H1 (cell line): ENCODE measurements around the gene PDK1. TPM values are rescaled to one million over a fixed set of nuclear protein-coding genes. Genes with fewer than 3 reads are reported as not detected.
"Not testable (repeated sequence)": the region's sequence is repeated elsewhere in the genome, so short reads cannot be mapped to it uniquely, and the experiment has no call there.

Source experiments
- CTCF ChIA-PET: fragments of 300-600 bp; sonication (Branson Sonifier 250); formaldehyde crosslinking; loops from one replicate; lab custom pipeline; 2021; ENCODE audit not compliant: partially characterized antibody; lab: Charles Lee
- POLR2A ChIA-PET: fragments of 300-600 bp; sonication (Branson Sonifier 250); formaldehyde crosslinking; loops from one replicate; lab custom pipeline; 2021; ENCODE audit warnings: inconsistent platforms; ENCODE audit not compliant: partially characterized antibody; lab: Charles Lee
- DNase-seq, 2 experiments: peaks; one replicate each; pipeline versions ENCODE4 v3.0.0 to v3.0.0-alpha.2; 2010 to 2022; ENCODE audit warnings: low spot score in 2 of 2, low read depth in 1 of 2, mixed read lengths in 1 of 2
- FAIRE-seq: peaks from 2 replicates; lab custom pipeline; 2011; peaks lifted over from hg19 to GRCh38; lab: Jason Lieb, UNC
- H2AFZ ChIP-seq: 2 replicates; pipeline ENCODE4 v1.8.1; 2012; ENCODE audit warnings: low read length, inconsistent platforms
- H2AK5ac ChIP-seq: 2 replicates; pipeline ENCODE4 v1.6.1; 2013; ENCODE audit warnings: low read depth, low read length
- H2BK120ac ChIP-seq: replicated peaks from 2 replicates; pipeline ENCODE3; 2013; ENCODE audit warnings: low read depth, low read length, inconsistent platforms
- H2BK12ac ChIP-seq: 2 replicates; pipeline ENCODE4 v1.6.1; 2013; ENCODE audit warnings: low read depth, low read length
- H2BK15ac ChIP-seq: 2 replicates; pipeline ENCODE4 v1.6.1; 2013; ENCODE audit warnings: low read length
- H2BK20ac ChIP-seq: 2 replicates; pipeline ENCODE4 v1.6.1; 2013; ENCODE audit warnings: low read length
- H2BK5ac ChIP-seq: 2 replicates; pipeline ENCODE4 v1.6.1; 2013; ENCODE audit warnings: low read depth, low read length
- H3K14ac ChIP-seq: 2 replicates; pipeline ENCODE4 v1.6.1; 2013; ENCODE audit warnings: inconsistent platforms; ENCODE audit not compliant: insufficient read length
- H3K18ac ChIP-seq: 2 replicates; pipeline ENCODE4 v1.6.1; 2013; ENCODE audit warnings: low read length; ENCODE audit errors: extremely low read depth
- H3K23ac ChIP-seq: 2 replicates; pipeline ENCODE4 v1.6.1; 2013; ENCODE audit warnings: inconsistent platforms; ENCODE audit not compliant: insufficient read length
- H3K23me2 ChIP-seq: 2 replicates; pipeline ENCODE4 v1.6.1; 2013; ENCODE audit warnings: low read depth, low read length
- H3K27ac ChIP-seq: 2 replicates; pipeline ENCODE4 v1.6.1; 2011; ENCODE audit warnings: low read depth, low read length, inconsistent platforms
- H3K27me3 ChIP-seq, 4 experiments: replicated peaks in 1 of 4; 1 replicate in 1 of 4; 2 replicates in 3 of 4; pipeline versions ENCODE4 v1.6.1 to v1.8.1; 2011 to 2013; ENCODE audit warnings: low read length in 3 of 4, mild to moderate bottlenecking in 3 of 4, inconsistent platforms in 2 of 4, mixed read lengths in 2 of 4, moderate library complexity in 1 of 4; ENCODE audit not compliant: control insufficient read depth in 3 of 4, insufficient read depth in 3 of 4; ENCODE audit errors: extremely low read depth in 1 of 4
- H3K36me3 ChIP-seq, 4 experiments: 2 replicates each; pipeline versions ENCODE4 v1.6.1 to v1.8.1; 2011 to 2013; ENCODE audit warnings: mild to moderate bottlenecking in 4 of 4, low read length in 3 of 4, moderate library complexity in 2 of 4, control low read depth in 1 of 4, inconsistent platforms in 1 of 4; ENCODE audit not compliant: insufficient read depth in 4 of 4, control insufficient read depth in 2 of 4
- H3K4ac ChIP-seq: replicated peaks from 2 replicates; pipeline ENCODE3; 2013; ENCODE audit warnings: low read length, low read depth, mixed read lengths, inconsistent platforms; ENCODE audit not compliant: insufficient read length
- H3K4me1 ChIP-seq, 4 experiments: replicated peaks in 1 of 4; 1 replicate in 1 of 4; 2 replicates in 3 of 4; pipeline versions ENCODE4 v1.6.1 to v1.8.1; 2011 to 2013; ENCODE audit warnings: low read length in 3 of 4, inconsistent platforms in 2 of 4, mixed read lengths in 1 of 4; ENCODE audit not compliant: insufficient read depth in 4 of 4, control insufficient read depth in 3 of 4
- H3K4me2 ChIP-seq, 2 experiments: 2 replicates each; pipeline versions ENCODE4 v1.6.1 to v1.8.1; 2011 to 2013; ENCODE audit warnings: low read depth in 2 of 2, low read length in 2 of 2, control low read depth in 1 of 2, inconsistent platforms in 1 of 2, mild to moderate bottlenecking in 1 of 2; ENCODE audit not compliant: insufficient read depth in 1 of 2
- H3K4me3 ChIP-seq, 4 experiments: fragments of 200-600, 300-600 bp in 1 of 4; sonication (generic), shearing (Covaris generic), sonication (Bioruptor Twin) in 1 of 4; 2 replicates each; pipeline versions ENCODE4 v1.5.1 to v1.8.1; 2011 to 2016; ENCODE audit warnings: low read length in 4 of 4, low read depth in 3 of 4, control low read depth in 2 of 4, inconsistent platforms in 2 of 4, mild to moderate bottlenecking in 2 of 4, mixed read lengths in 1 of 4, moderate library complexity in 1 of 4; ENCODE audit not compliant: insufficient read depth in 2 of 4; ENCODE audit errors: extremely low read depth in 1 of 4
- H3K56ac ChIP-seq: replicated peaks from 2 replicates; pipeline ENCODE3; 2013; ENCODE audit warnings: low read depth, mild to moderate bottlenecking, mixed read lengths, low read length, inconsistent platforms; ENCODE audit not compliant: insufficient read length
- H3K79me1 ChIP-seq: 2 replicates; pipeline ENCODE4 v1.6.1; 2013; ENCODE audit warnings: low read depth, low read length, control low read depth
- H3K79me2 ChIP-seq, 2 experiments: 2 replicates each; pipeline versions ENCODE4 v1.6.1 to v1.8.1; 2012 to 2013; ENCODE audit warnings: low read length in 2 of 2, mild to moderate bottlenecking in 2 of 2, inconsistent platforms in 1 of 2; ENCODE audit not compliant: insufficient read depth in 2 of 2, control insufficient read depth in 1 of 2
- H3K9ac ChIP-seq, 4 experiments: replicated peaks in 1 of 4; 1 replicate in 1 of 4; 2 replicates in 3 of 4; pipeline versions ENCODE4 v1.6.1 to v1.8.1; 2011 to 2013; ENCODE audit warnings: low read depth in 3 of 4, low read length in 3 of 4, control low read depth in 2 of 4, mild to moderate bottlenecking in 2 of 4, moderate library complexity in 2 of 4, inconsistent platforms in 1 of 4; ENCODE audit errors: extremely low read depth in 1 of 4
- H3K9me3 ChIP-seq, 2 experiments: 2 replicates each; pipeline versions ENCODE4 v1.6.1 to v1.8.1; 2012 to 2013; ENCODE audit warnings: mild to moderate bottlenecking in 2 of 2, moderate library complexity in 2 of 2, control low read depth in 1 of 2, inconsistent platforms in 1 of 2, low read depth in 1 of 2, low read length in 1 of 2, mixed read lengths in 1 of 2; ENCODE audit not compliant: insufficient read depth in 2 of 2
- H4K20me1 ChIP-seq, 2 experiments: replicated peaks in 1 of 2; 2 replicates each; pipeline versions ENCODE3 to v1.8.1; 2011 to 2013; ENCODE audit warnings: inconsistent platforms in 2 of 2, low read length in 2 of 2, mild to moderate bottlenecking in 1 of 2; ENCODE audit not compliant: insufficient read depth in 2 of 2, control insufficient read depth in 1 of 2
- H4K5ac ChIP-seq: 2 replicates; pipeline ENCODE4 v1.6.1; 2013; ENCODE audit warnings: low read length, low read depth, mixed read lengths, inconsistent platforms; ENCODE audit not compliant: insufficient read length
- H4K8ac ChIP-seq: 2 replicates; pipeline ENCODE4 v1.8.0; 2013; ENCODE audit warnings: mild to moderate bottlenecking, moderate library complexity, low read length, inconsistent platforms; ENCODE audit not compliant: insufficient read depth; ENCODE audit errors: extremely low read depth
- H4K91ac ChIP-seq: replicated peaks from 2 replicates; pipeline ENCODE3; 2013; ENCODE audit warnings: low read length, mixed read lengths, inconsistent platforms; ENCODE audit not compliant: insufficient read length
- WGBS, 2 experiments: shearing (Covaris generic) in 1 of 2; methylation state at CpG; one replicate each; pipeline versions ENCODE4 v1.1.6 to v1.1.7; 2013 to 2015; ENCODE audit warnings: low lambda C conversion rate in 2 of 2, mixed read lengths in 2 of 2, inconsistent platforms in 1 of 2, low coverage in 1 of 2, missing lambda C conversion rate in 1 of 2; ENCODE audit not compliant: insufficient replicate concordance in 2 of 2, insufficient coverage in 1 of 2, insufficient read length in 1 of 2; ENCODE audit errors: extremely low coverage in 1 of 2, missing lambda C conversion rate in 1 of 2; 5-methylcytosine and 5-hydroxymethylcytosine counted together
- polyA plus RNA-seq, 7 experiments: library from polyadenylated mRNA; depleted of rRNA in 3 of 7; stranded (reverse) in 5 of 7; unstranded in 2 of 7; fragments of >200 nt in 5 of 7; fragments of 200-250 nt in 2 of 7; gene quantifications; 1 replicate in 5 of 7; 2 replicates in 1 of 7; 4 replicates in 1 of 7; pipeline versions ENCODE4 v1.2.1 to v1.2.3, GENCODE V29; 2011 to 2013; ENCODE audit warnings: missing spikeins in 2 of 7, mixed read lengths in 2 of 7
- total RNA-seq: library from RNA; stranded (reverse); fragmentation: NEBNext Ultra II Directional; extraction: Animal tissue kit (Norgen Biotek cat#: 25700); gene quantifications from 2 replicates; pipeline ENCODE4 v1.2.1, GENCODE V29; 2021

PDK1 gene
- total and polyA plus RNA-seq, 2 of the 8 experiments (the other 6 are each of a cell fraction or from before 2014, with no cell fraction given) = 18.2 to 21.9 TPM

DNA sequence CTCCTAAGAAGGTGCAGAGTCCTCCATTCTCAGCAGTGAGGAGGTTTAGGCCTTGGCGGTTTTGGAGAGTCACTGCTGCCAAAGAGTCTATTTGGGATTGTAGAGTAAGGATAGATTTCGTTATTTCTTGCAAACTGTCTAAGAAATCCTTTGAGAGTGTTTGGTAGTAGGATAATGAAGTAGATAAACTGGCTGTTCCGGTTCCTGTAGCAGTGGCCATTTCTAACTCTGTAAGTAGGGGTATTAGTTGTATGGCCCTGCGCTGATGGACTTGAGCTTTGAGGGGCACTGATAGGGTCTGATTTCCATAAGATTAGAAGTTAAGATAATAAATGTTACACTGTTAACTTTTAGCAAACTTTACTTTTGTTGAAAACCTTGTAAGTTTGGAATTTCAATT, 35.5 kb downstream of the PDK1 start:
- H4K5ac ChIP-seq, H2BK120ac ChIP-seq, H2AFZ ChIP-seq, H3K4me1 ChIP-seq, H3K79me2 ChIP-seq, H3K79me1 ChIP-seq, DNase-seq, H3K9ac ChIP-seq, H2BK5ac ChIP-seq, H2BK12ac ChIP-seq, H4K8ac ChIP-seq, H3K18ac ChIP-seq, H2BK15ac ChIP-seq, H2AK5ac ChIP-seq, H2BK20ac ChIP-seq, H3K27me3 ChIP-seq, H4K20me1 ChIP-seq, FAIRE-seq, H3K23ac ChIP-seq, H3K56ac ChIP-seq, H4K91ac ChIP-seq, H3K4me2 ChIP-seq, H3K9me3 ChIP-seq, H3K4ac ChIP-seq, H3K14ac ChIP-seq, H3K27ac ChIP-seq, H3K4me3 ChIP-seq, H3K23me2 ChIP-seq: not testable (repeated sequence)
- POLR2A ChIA-PET = interaction anchor here (1.6 kb wide), 1 partner anchor 29 kb away, joined by 3 read pairs; no protein-coding TSS in a partner anchor
- CTCF ChIA-PET = interaction anchor here (1.6 to 4.6 kb wide), 3 partner anchors 13 to 84 kb away, joined by 5 to 22 read pairs (median 8); no protein-coding TSS in a partner anchor
- peaks cover 7 to 60% (median 30%) of the 10 kb centered on the region in 4 experiments; a peak in 7 of 8 replicates for H3K36me3 ChIP-seq
- WGBS, 2 experiments = 90% methylated on average over 4 of the region's 4 CpGs; no CpG with 5 or more reads in 1 of the 2 experiments

DNA sequence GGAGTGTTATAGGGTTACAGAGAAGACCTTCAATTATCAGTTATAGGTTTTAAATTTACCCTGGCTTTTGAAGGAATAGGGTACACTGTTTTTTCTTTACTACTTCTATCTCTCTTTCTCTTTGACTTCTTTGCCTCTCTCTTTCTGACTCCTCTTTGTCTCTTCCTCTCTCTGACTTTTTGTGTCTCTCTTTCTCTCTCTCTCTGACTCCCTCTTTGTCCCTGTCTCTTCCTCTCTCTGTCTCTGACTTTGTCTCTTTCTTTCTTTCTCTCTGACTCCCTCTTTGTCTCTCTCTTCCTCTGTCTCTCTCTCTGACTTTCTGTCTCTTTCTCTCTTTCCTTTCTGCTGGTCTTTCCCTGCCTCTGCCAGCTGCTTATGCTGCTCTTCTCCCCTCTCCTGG, 36.3 kb downstream of the PDK1 start:
- not testable (repeated sequence) for H3K79me2 ChIP-seq, H3K23ac ChIP-seq, H3K9me3 ChIP-seq, H3K9ac ChIP-seq, H2BK12ac ChIP-seq, H3K4me3 ChIP-seq, H3K4me1 ChIP-seq, H3K14ac ChIP-seq, H4K8ac ChIP-seq, H3K27me3 ChIP-seq, H2BK15ac ChIP-seq, H3K56ac ChIP-seq, FAIRE-seq, H3K18ac ChIP-seq, H3K27ac ChIP-seq, H2BK20ac ChIP-seq, H3K23me2 ChIP-seq, H4K91ac ChIP-seq, H3K4me2 ChIP-seq, H3K4ac ChIP-seq, H4K5ac ChIP-seq, H2BK5ac ChIP-seq, H4K20me1 ChIP-seq, H3K79me1 ChIP-seq, H2AK5ac ChIP-seq, DNase-seq, H2AFZ ChIP-seq, H2BK120ac ChIP-seq
- CTCF ChIA-PET = interaction anchor here (1.3 to 4.6 kb wide), 5 partner anchors 8 to 83 kb away, joined by 4 to 24 read pairs (median 8); no protein-coding TSS in a partner anchor
- POLR2A ChIA-PET = interaction anchor here (1.6 kb wide), 1 partner anchor 30 kb away, joined by 3 read pairs; no protein-coding TSS in a partner anchor
- peaks cover 5 to 62% (median 31%) of the 10 kb centered on the region in 4 experiments; a peak in 7 of 8 replicates for H3K36me3 ChIP-seq
